ENCODE data around the gene ANKRD34A. TPM values are rescaled to one million over a fixed set of nuclear protein-coding genes. Genes with fewer than 3 reads are reported as not detected.

The ANKRD34A gene
- total and polyA plus RNA-seq, 7 donors = 0.33 to 1.9 (median 0.71) TPM; not detected in 2

- H3K9me3 ChIP-seq = no peaks in the 10 kb centered on the region
- H3K36me3 ChIP-seq = no peaks in the 10 kb centered on the region
- no peaks in the 10 kb centered on the region for H3K27me3 ChIP-seq
- TF ChIP-seq CTCF (IDR thresholded peaks at IDR 0.05) = peak in 1 of 4 experiments; percentile 11
- no peak for TF ChIP-seq POLR2AphosphoS5 (IDR thresholded peaks at IDR 0.05)
- TF ChIP-seq POLR2A (IDR thresholded peaks at IDR 0.05) = no peak
- peak overlapping the region; percentile 80 to 83 (median 82) for H3K27ac ChIP-seq
- 91 to 92% methylated on average over 8 of the region's 8 CpGs for WGBS, 2 donors
- peak overlapping the region in 1 of 4 donors; percentile 28 for H3K4me3 ChIP-seq
- peak; percentile 66 for DNase-seq
- intact Hi-C loops (cut with DNase I) = loop anchor here (1.0 kb wide), 1 partner anchor 30 kb away; no protein-coding TSS in a partner anchor
- H3K4me1 ChIP-seq = peaks cover 0 to 29% (median 22%) of the 10 kb centered on the region in 4 donors
These were observed 43.2 kb upstream of the ANKRD34A start for GRCh38 chr1:146007489-146008133.

- Histone ChIP-seq H3K27ac (peak overlapping the region; percentile 51 to 94 (median 72)), H3K27me3 (no peaks in the 10 kb centered on the region), H3K9me3 (no peaks in the 10 kb centered on the region), H3K36me3 (no peaks in the 10 kb centered on the region), H3K4me1 (peaks cover 0 to 55% (median 50%) of the 10 kb centered on the region in 4 donors), H3K4me3 (no peak overlapping the region)
- 92 to 93% methylated on average over 2 of the region's 2 CpGs for WGBS, 2 donors
- TF ChIP-seq POLR2AphosphoS5 (IDR thresholded peaks at IDR 0.05) = no peak
- no peak for TF ChIP-seq EP300 (IDR thresholded peaks at IDR 0.05)
- no peak for TF ChIP-seq CTCF (IDR thresholded peaks at IDR 0.05)
- no peak for TF ChIP-seq POLR2A (IDR thresholded peaks at IDR 0.05)
- DNase-seq = peak; percentile 59
- intact Hi-C loops (cut with DNase I) = no loop called here
These were observed 37.3 kb upstream of the ANKRD34A start for GRCh38 chr1:146001709-146002108.

GRCh38 chr1:145999321-146000024 lies 35.1 kb upstream of the ANKRD34A start:
- intact Hi-C loops (cut with DNase I) = loop anchor here (5.0 kb wide), 1 partner anchor 37 kb away; the partner anchor contains the start of genes ANKRD34A and POLR3GL
- H3K27ac ChIP-seq = peak overlapping the region; percentile 92 to 95 (median 94)
- no peaks in the 10 kb centered on the region for H3K27me3 ChIP-seq
- peaks cover 0 to 36% (median 35%) of the 10 kb centered on the region in 4 donors for H3K4me1 ChIP-seq
- peak overlapping the region; percentile 72 to 93 (median 88) for H3K4me3 ChIP-seq
- H3K9me3 ChIP-seq = no peaks in the 10 kb centered on the region
- H3K36me3 ChIP-seq = peaks cover 12 to 16% (median 14%) of the 10 kb centered on the region in 4 donors
- WGBS, 2 donors = 10 to 32% methylated on average over 5 of the region's 5 CpGs
- TF ChIP-seq CTCF (IDR thresholded peaks at IDR 0.05) (no peak), POLR2AphosphoS5 (IDR thresholded peaks at IDR 0.05) (peak; percentile 77 to 88 (median 83)), POLR2A (IDR thresholded peaks at IDR 0.05) (peak in 1 of 2 donors; percentile 52), EP300 (IDR thresholded peaks at IDR 0.05) (peak in 2 of 4 donors; percentile 51 to 80)
- peak; percentile 88 for DNase-seq

- 7 to 12% methylated on average over 3 of the region's 3 CpGs for WGBS, 2 donors
- TF ChIP-seq POLR2A (IDR thresholded peaks at IDR 0.05) (no peak), CTCF (IDR thresholded peaks at IDR 0.05) (peak in 1 of 4 experiments; percentile 31), EP300 (IDR thresholded peaks at IDR 0.05) (no peak)
- peak overlapping the region; percentile 72 to 93 (median 88) for H3K4me3 ChIP-seq
- DNase-seq = peak; percentile 53
- H3K4me1 ChIP-seq = peaks cover 0 to 43% (median 39%) of the 10 kb centered on the region in 4 donors
- H3K27me3 ChIP-seq = no peaks in the 10 kb centered on the region
- intact Hi-C loops (cut with DNase I) = loop anchor here (5.0 kb wide), 1 partner anchor 35 kb away; the partner anchor contains the start of genes ANKRD34A and POLR3GL
- peak overlapping the region; percentile 92 to 95 (median 94) for H3K27ac ChIP-seq
- H3K9me3 ChIP-seq = no peaks in the 10 kb centered on the region
- H3K36me3 ChIP-seq = peaks cover 30 to 34% (median 32%) of the 10 kb centered on the region in 4 donors
These were observed 33.3 kb upstream of the ANKRD34A start for GRCh38 chr1:145997718-145998023.
